Stomach (tissue), 9 donors: ENCODE results near the gene PRTN3. TPM values are rescaled to one million over a fixed set of nuclear protein-coding genes. Genes with fewer than 3 reads are reported as not detected.

ENCODE experiments used
- DNase-seq, 2 donors: peaks; one replicate each; pipeline versions ENCODE4 v3.0.0 to v3.0.0-alpha.2; 2013 to 2019
- H3K27ac ChIP-seq, 5 donors: fragments of 200-600 bp in 4 of 5; sonication (generic) in 4 of 5; one replicate each; pipeline ENCODE4 v1.5.1; 2013 to 2019; ENCODE audit warnings: mild to moderate bottlenecking in 1 of 5, moderate library complexity in 1 of 5
- H3K27me3 ChIP-seq, 3 donors: fragments of 200-600 bp; sonication (generic); one replicate each; pipeline ENCODE4 v1.5.1; 2017 to 2019; ENCODE audit warnings: mixed run types in 1 of 3
- H3K36me3 ChIP-seq, 4 donors: fragments of 200-600 bp; sonication (generic); 1 replicate in 3 of 4; 2 replicates in 1 of 4; pipeline ENCODE4 v1.5.1; 2016 to 2019
- H3K4me1 ChIP-seq, 4 donors: fragments of 200-600 bp; sonication (generic); one replicate each; pipeline ENCODE4 v1.5.1; 2016 to 2019
- H3K4me3 ChIP-seq, 4 donors: fragments of 200-600 bp; sonication (generic) in 3 of 4; one replicate each; pipeline ENCODE4 v1.5.1; 2016 to 2019; ENCODE audit warnings: mild to moderate bottlenecking in 1 of 4
- H3K9me3 ChIP-seq, 4 donors: fragments of 200-600 bp; sonication (generic); one replicate each; pipeline ENCODE4 v1.5.1; 2016 to 2019
- EP300 ChIP-seq: sonication (generic); formaldehyde crosslinking; IDR thresholded peaks from one replicate; pipeline ENCODE4 v1.6.1; 2017; ENCODE audit warnings: antibody characterized with exemption
- POLR2A ChIP-seq, 4 donors: fragments of 450-650 bp; IDR thresholded peaks; one replicate each; pipeline ENCODE4 v1.6.1; 2016; ENCODE audit warnings: antibody characterized with exemption in 4 of 4, control low read depth in 2 of 4, mild to moderate bottlenecking in 1 of 4, moderate library complexity in 1 of 4
- POLR2AphosphoS5 ChIP-seq, 3 donors: sonication (generic); formaldehyde crosslinking; IDR thresholded peaks; one replicate each; pipeline ENCODE4 v1.6.1; 2016; ENCODE audit warnings: antibody characterized with exemption in 3 of 3
- WGBS, 5 donors: extraction: QIAGEN DNeasy Blood & Tissue Kit in 3 of 5; methylation state at CpG; one replicate each; pipeline versions ENCODE4 v1.1.5 to v1.1.7; 2013 to 2018; 5-methylcytosine and 5-hydroxymethylcytosine counted together
- intact Hi-C: fragments of 100-400 bp; cut with DNase I; formaldehyde crosslinking; loops from one replicate; pipeline ENCODE4 v1.15.1; 2023; ENCODE audit warnings: low total_unique reads
- polyA plus RNA-seq, 3 donors: library from polyadenylated mRNA; stranded (reverse); fragments of 200-250 nt; gene quantifications; one replicate each; pipeline ENCODE4 v1.2.3, GENCODE V29; 2013
- total RNA-seq, 5 donors: library from RNA; depleted of rRNA; stranded (reverse); fragments of >200 nt; gene quantifications; one replicate each; pipeline versions ENCODE4 v1.1.0 to v1.2.3, GENCODE V29; 2014 to 2016
- TF ChIP-seq, protein P1 (sequence below), 7 experiments: fragments of 450-650 bp in 4 of 7; fragments of 200-600 bp in 3 of 7; sonication (generic) in 3 of 7; IDR thresholded peaks; one replicate each; pipeline ENCODE4 v1.5.1; 2016 to 2019; ENCODE audit warnings: antibody characterized with exemption in 7 of 7, control low read depth in 2 of 7, mild to moderate bottlenecking in 1 of 7
- donor health status: healthy with polysubstance abuse.
- donor health status: Bipolar disorder and iron deficiency.
- donor health status: healthy.

The PRTN3 gene
- total and polyA plus RNA-seq, 8 donors, result 0.15 to 2.6 TPM; not detected in 6

DNA sequence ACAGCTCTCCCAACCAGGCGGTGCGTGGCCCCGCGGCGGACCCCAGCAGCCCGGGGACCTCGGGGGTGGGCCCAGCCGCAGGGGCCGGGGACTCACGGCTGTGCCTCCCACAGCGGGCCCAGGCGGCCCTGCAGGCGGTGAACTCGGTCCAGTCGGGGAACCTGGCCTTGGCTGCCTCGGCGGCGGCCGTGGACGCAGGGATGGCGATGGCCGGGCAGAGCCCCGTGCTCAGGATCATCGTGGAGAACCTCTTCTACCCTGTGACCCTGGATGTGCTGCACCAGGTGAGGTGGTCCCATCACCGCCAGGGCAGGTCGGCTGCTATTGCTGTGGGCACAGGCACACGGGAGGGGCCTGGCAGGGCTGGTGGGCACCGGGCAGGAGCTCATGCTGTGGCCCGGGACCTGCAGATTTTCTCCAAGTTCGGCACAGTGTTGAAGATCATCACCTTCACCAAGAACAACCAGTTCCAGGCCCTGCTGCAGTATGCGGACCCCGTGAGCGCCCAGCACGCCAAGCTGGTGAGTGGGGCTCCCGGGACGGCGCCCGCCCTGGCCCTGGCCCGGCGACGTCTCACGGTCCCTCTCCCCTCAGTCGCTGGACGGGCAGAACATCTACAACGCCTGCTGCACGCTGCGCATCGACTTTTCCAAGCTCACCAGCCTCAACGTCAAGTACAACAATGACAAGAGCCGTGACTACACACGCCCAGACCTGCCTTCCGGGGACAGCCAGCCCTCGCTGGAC lies 36.2 kb upstream of the PRTN3 start:
- intact Hi-C loops, result no loop called here
- H3K4me1 ChIP-seq, result peaks cover 43 to 61% (median 49%) of the 10 kb centered on the region in 4 donors
- TF ChIP-seq, protein P1, sequence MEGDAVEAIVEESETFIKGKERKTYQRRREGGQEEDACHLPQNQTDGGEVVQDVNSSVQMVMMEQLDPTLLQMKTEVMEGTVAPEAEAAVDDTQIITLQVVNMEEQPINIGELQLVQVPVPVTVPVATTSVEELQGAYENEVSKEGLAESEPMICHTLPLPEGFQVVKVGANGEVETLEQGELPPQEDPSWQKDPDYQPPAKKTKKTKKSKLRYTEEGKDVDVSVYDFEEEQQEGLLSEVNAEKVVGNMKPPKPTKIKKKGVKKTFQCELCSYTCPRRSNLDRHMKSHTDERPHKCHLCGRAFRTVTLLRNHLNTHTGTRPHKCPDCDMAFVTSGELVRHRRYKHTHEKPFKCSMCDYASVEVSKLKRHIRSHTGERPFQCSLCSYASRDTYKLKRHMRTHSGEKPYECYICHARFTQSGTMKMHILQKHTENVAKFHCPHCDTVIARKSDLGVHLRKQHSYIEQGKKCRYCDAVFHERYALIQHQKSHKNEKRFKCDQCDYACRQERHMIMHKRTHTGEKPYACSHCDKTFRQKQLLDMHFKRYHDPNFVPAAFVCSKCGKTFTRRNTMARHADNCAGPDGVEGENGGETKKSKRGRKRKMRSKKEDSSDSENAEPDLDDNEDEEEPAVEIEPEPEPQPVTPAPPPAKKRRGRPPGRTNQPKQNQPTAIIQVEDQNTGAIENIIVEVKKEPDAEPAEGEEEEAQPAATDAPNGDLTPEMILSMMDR (IDR thresholded peaks at IDR 0.05), result no peak
- TF ChIP-seq POLR2AphosphoS5 (IDR thresholded peaks at IDR 0.05) (no peak), POLR2A (IDR thresholded peaks at IDR 0.05) (no peak), EP300 (no peak)
- H3K36me3 ChIP-seq, result peaks cover 69 to 92% (median 84%) of the 10 kb centered on the region in 4 donors
- DNase-seq, result no peak
- no peak overlapping the region for H3K4me3 ChIP-seq
- no peaks in the 10 kb centered on the region for H3K9me3 ChIP-seq
- WGBS, 5 donors, result 90 to 93% (median 92%) methylated on average over 30 to 53 of the region's 53 CpGs
- H3K27ac ChIP-seq, result no peak overlapping the region
- no peaks in the 10 kb centered on the region for H3K27me3 ChIP-seq

DNA sequence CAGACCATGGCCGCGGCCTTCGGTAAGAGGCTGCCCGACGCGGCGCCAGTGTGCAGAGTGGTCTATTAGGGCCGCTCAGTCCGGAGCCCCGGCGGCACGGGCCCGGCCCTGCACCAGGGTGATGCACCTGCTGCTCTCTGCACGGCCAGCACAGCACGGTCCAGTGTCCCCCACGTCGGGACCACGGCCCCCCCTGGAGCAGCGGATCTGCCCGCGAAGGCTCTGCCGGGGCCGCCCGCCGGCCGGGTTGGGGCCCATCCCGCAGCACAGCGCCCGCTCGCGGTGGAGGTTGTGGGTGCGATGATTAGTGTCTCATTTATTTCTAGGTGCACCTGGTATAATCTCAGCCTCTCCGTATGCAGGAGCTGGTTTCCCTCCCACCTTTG lies 35.6 kb upstream of the PRTN3 start:
- Histone ChIP-seq H3K9me3 (no peaks in the 10 kb centered on the region), H3K4me1 (peaks cover 37 to 55% (median 43%) of the 10 kb centered on the region in 4 donors), H3K27me3 (no peaks in the 10 kb centered on the region), H3K4me3 (no peak overlapping the region), H3K36me3 (peaks cover 74 to 92% (median 87%) of the 10 kb centered on the region in 4 donors), H3K27ac (peak overlapping the region in 1 of 5 donors; percentile 1)
- no peak for DNase-seq
- intact Hi-C loops, result no loop called here
- TF ChIP-seq EP300 (no peak), POLR2AphosphoS5 (IDR thresholded peaks at IDR 0.05) (no peak), POLR2A (IDR thresholded peaks at IDR 0.05) (no peak)
- TF ChIP-seq, protein P1 (IDR thresholded peaks at IDR 0.05), result no peak
- 91 to 95% (median 92%) methylated on average over 15 to 33 of the region's 33 CpGs for WGBS, 5 donors

GRCh38 chr19:805600-806550 lies 34.9 kb upstream of the PRTN3 start:
- no peak overlapping the region for H3K4me3 ChIP-seq
- 91 to 92% (median 91%) methylated on average over 57 to 93 of the region's 93 CpGs for WGBS, 5 donors
- no peaks in the 10 kb centered on the region for H3K27me3 ChIP-seq
- no peak for DNase-seq
- no peaks in the 10 kb centered on the region for H3K9me3 ChIP-seq
- peaks cover 30 to 48% (median 36%) of the 10 kb centered on the region in 4 donors for H3K4me1 ChIP-seq
- peak overlapping the region in 1 of 5 donors; percentile 1 for H3K27ac ChIP-seq
- TF ChIP-seq EP300, result no peak
- TF ChIP-seq, protein P1 (IDR thresholded peaks at IDR 0.05), result no peak
- TF ChIP-seq POLR2AphosphoS5 (IDR thresholded peaks at IDR 0.05), result no peak
- TF ChIP-seq POLR2A (IDR thresholded peaks at IDR 0.05), result no peak
- peaks cover 81 to 95% (median 89%) of the 10 kb centered on the region in 4 donors for H3K36me3 ChIP-seq
- intact Hi-C loops, result no loop called here

GRCh38 chr19:806815-807421 lies 33.9 kb upstream of the PRTN3 start:
- H3K4me3 ChIP-seq, result no peak overlapping the region
- no peak for DNase-seq
- H3K27ac ChIP-seq, result no peak overlapping the region
- H3K4me1 ChIP-seq, result peaks cover 19 to 37% (median 25%) of the 10 kb centered on the region in 4 donors
- H3K9me3 ChIP-seq, result no peaks in the 10 kb centered on the region
- WGBS, 5 donors, result 84 to 92% (median 87%) methylated on average over 32 to 34 of the region's 34 CpGs
- TF ChIP-seq EP300 (no peak), POLR2AphosphoS5 (IDR thresholded peaks at IDR 0.05) (no peak), POLR2A (IDR thresholded peaks at IDR 0.05) (no peak)
- TF ChIP-seq, protein P1 (IDR thresholded peaks at IDR 0.05), result no peak
- H3K27me3 ChIP-seq, result no peaks in the 10 kb centered on the region
- peaks cover 91 to 96% (median 92%) of the 10 kb centered on the region in 4 donors for H3K36me3 ChIP-seq
- intact Hi-C loops, result no loop called here
